IMR-90 (cell line): Measurements from ENCODE around the gene CDHR3. TPM values are rescaled to one million over a fixed set of nuclear protein-coding genes. Genes with fewer than 3 reads are reported as not detected.

ENCODE experiments used
- ATAC-seq: fragments of 200-7000 bp; cut with Tn5 transposase; 2 replicates; pipeline ENCODE4 v1.9.1; 2020; ENCODE audit warnings: low read depth, mild to moderate bottlenecking, moderate library complexity
- BruUV-seq: library from RNA; stranded (reverse); fragments of 400-500 nt; replicated peaks from 2 replicates; lab custom pipeline; 2021; lab: Mats Ljungman, UMichigan
- CTCF ChIA-PET: fragments of 300-600 bp; formaldehyde crosslinking; extraction: SDS; loops from one replicate; lab custom pipeline; 2021; ENCODE audit warnings: antibody characterized with exemption; lab: Yijun Ruan, JAX
- POLR2A ChIA-PET: fragments of 300-600 bp; sonication (Branson Sonifier 250); formaldehyde crosslinking; loops from one replicate; lab custom pipeline; 2022; ENCODE audit warnings: antibody characterized with exemption; ENCODE audit not compliant: unreplicated experiment; lab: Charles Lee
- DNase-seq: peaks from one replicate; pipeline ENCODE4 v3.0.0; 2013
- H2AFZ ChIP-seq: replicated peaks from 2 replicates; pipeline ENCODE3; 2013; ENCODE audit warnings: low read length, mild to moderate bottlenecking; ENCODE audit not compliant: poor library complexity
- H2AK5ac ChIP-seq: 2 replicates; pipeline ENCODE4 v1.6.1; 2013; ENCODE audit warnings: low read depth, low read length, inconsistent platforms
- H2AK9ac ChIP-seq: replicated peaks from 2 replicates; pipeline ENCODE3; 2013; ENCODE audit warnings: mild to moderate bottlenecking, low read depth, low read length, moderate library complexity; ENCODE audit not compliant: poor library complexity
- H2BK120ac ChIP-seq: 2 replicates; pipeline ENCODE4 v1.6.1; 2013; ENCODE audit warnings: low read depth, low read length, inconsistent platforms
- H2BK15ac ChIP-seq: 3 replicates; pipeline ENCODE4 v1.6.1; 2013; ENCODE audit warnings: low read depth, low read length, inconsistent platforms
- H2BK20ac ChIP-seq: 2 replicates; pipeline ENCODE4 v1.6.1; 2013; ENCODE audit warnings: low read depth, mild to moderate bottlenecking, inconsistent platforms, low read length, moderate library complexity
- H2BK5ac ChIP-seq: 2 replicates; pipeline ENCODE4 v1.6.1; 2013; ENCODE audit warnings: mild to moderate bottlenecking, low read depth, low read length, inconsistent platforms; ENCODE audit not compliant: poor library complexity, severe bottlenecking
- H3K14ac ChIP-seq: replicated peaks from 2 replicates; pipeline ENCODE4 v1.6.1; 2013; ENCODE audit warnings: low read depth, low read length, inconsistent platforms
- H3K18ac ChIP-seq: 2 replicates; pipeline ENCODE4 v1.6.1; 2013; ENCODE audit warnings: low read depth, low read length, control low read depth
- H3K23ac ChIP-seq: 2 replicates; pipeline ENCODE4 v1.6.1; 2013; ENCODE audit warnings: low read depth, low read length, inconsistent platforms
- H3K27ac ChIP-seq: 2 replicates; pipeline ENCODE4 v1.5.1; 2013; ENCODE audit warnings: mild to moderate bottlenecking, control low read depth, low read length; ENCODE audit not compliant: insufficient read depth
- H3K27me3 ChIP-seq: 2 replicates; pipeline ENCODE4 v1.6.1; 2013; ENCODE audit warnings: low read length; ENCODE audit not compliant: control insufficient read depth, insufficient read depth
- H3K36me3 ChIP-seq: 2 replicates; pipeline ENCODE4 v1.6.1; 2013; ENCODE audit warnings: low read length, mixed read lengths; ENCODE audit not compliant: control insufficient read depth, insufficient read depth
- H3K4ac ChIP-seq: 2 replicates; pipeline ENCODE4 v1.6.1; 2013; ENCODE audit warnings: low read depth, low read length, inconsistent platforms
- H3K4me1 ChIP-seq: 2 replicates; pipeline ENCODE4 v1.6.1; 2013; ENCODE audit warnings: low read length, mixed read lengths; ENCODE audit not compliant: control insufficient read depth, insufficient read depth
- H3K4me2 ChIP-seq: 2 replicates; pipeline ENCODE4 v1.6.1; 2013; ENCODE audit warnings: low read depth, mild to moderate bottlenecking, control low read depth, low read length, moderate library complexity
- H3K4me3 ChIP-seq: 2 replicates; pipeline ENCODE4 v1.5.1; 2013; ENCODE audit warnings: low read depth, mild to moderate bottlenecking, control low read depth, low read length, moderate library complexity; ENCODE audit not compliant: insufficient read depth
- H3K56ac ChIP-seq: 2 replicates; pipeline ENCODE4 v1.6.1; 2013; ENCODE audit warnings: low read length, inconsistent platforms; ENCODE audit not compliant: insufficient read depth; ENCODE audit errors: extremely low read depth
- H3K79me1 ChIP-seq, 2 experiments: 2 replicates each; pipeline ENCODE4 v1.6.1; 2013; ENCODE audit warnings: low read length in 2 of 2, inconsistent platforms in 1 of 2, low read depth in 1 of 2
- H3K9ac ChIP-seq: 2 replicates; pipeline ENCODE4 v1.6.1; 2013; ENCODE audit warnings: low read depth, low read length, control low read depth
- H3K9me1 ChIP-seq: 2 replicates; pipeline ENCODE4 v1.6.1; 2013; ENCODE audit warnings: low read length, inconsistent platforms; ENCODE audit not compliant: insufficient read depth
- H3K9me3 ChIP-seq: 2 replicates; pipeline ENCODE4 v1.6.1; 2013; ENCODE audit warnings: low read length; ENCODE audit not compliant: control insufficient read depth, insufficient read depth
- H4K20me1 ChIP-seq: 2 replicates; pipeline ENCODE4 v1.6.1; 2013; ENCODE audit warnings: low read length, inconsistent platforms; ENCODE audit not compliant: insufficient read depth
- H4K5ac ChIP-seq: 2 replicates; pipeline ENCODE4 v1.6.1; 2013; ENCODE audit warnings: mild to moderate bottlenecking, low read depth, low read length, control low read depth
- H4K8ac ChIP-seq, 2 experiments: 2 replicates each; pipeline ENCODE4 v1.6.1; 2013; ENCODE audit warnings: low read depth in 2 of 2, low read length in 2 of 2, control low read depth in 1 of 2, inconsistent platforms in 1 of 2
- H4K91ac ChIP-seq: 2 replicates; pipeline ENCODE4 v1.6.1; 2013; ENCODE audit warnings: low read depth, low read length, inconsistent platforms; ENCODE audit not compliant: insufficient read depth
- CEBPB ChIP-seq: IDR thresholded peaks from 2 replicates; pipeline ENCODE4 v1.6.1; 2012; ENCODE audit warnings: low read depth, low read length, improper control_type of control experiment
- MAFK ChIP-seq: IDR thresholded peaks from 2 replicates; pipeline ENCODE4 v1.6.1; 2012; ENCODE audit warnings: low read depth, low read length, improper control_type of control experiment
- MAZ ChIP-seq: IDR thresholded peaks from 2 replicates; pipeline ENCODE4 v1.6.1; 2012; ENCODE audit warnings: low read depth, mild to moderate bottlenecking, low read length, improper control_type of control experiment, moderate library complexity, borderline replicate concordance
- MXI1 ChIP-seq: IDR thresholded peaks from 2 replicates; pipeline ENCODE4 v1.6.1; 2012; ENCODE audit warnings: low read depth, mild to moderate bottlenecking, low read length, moderate library complexity, borderline replicate concordance
- NFE2L2 ChIP-seq: fragments of 150-350 bp; IDR thresholded peaks from 2 replicates; pipeline ENCODE4 v1.6.1; 2016; ENCODE audit warnings: low read depth, mild to moderate bottlenecking, low read length
- RCOR1 ChIP-seq: IDR thresholded peaks from 2 replicates; pipeline ENCODE4 v1.6.1; 2012; ENCODE audit warnings: mild to moderate bottlenecking, low read length, improper control_type of control experiment; ENCODE audit not compliant: insufficient replicate concordance
- RFX5 ChIP-seq: IDR thresholded peaks from 2 replicates; pipeline ENCODE4 v1.8.0; 2012; ENCODE audit warnings: low read depth, mild to moderate bottlenecking, low read length, moderate library complexity
- WGBS, 2 experiments: methylation state at CpG; one replicate each; pipeline versions ENCODE4 v1.1.5 to v1.1.7; 2013; ENCODE audit warnings: missing lambda C conversion rate in 2 of 2; ENCODE audit not compliant: insufficient read length in 1 of 2; ENCODE audit errors: extremely low coverage in 2 of 2; 5-methylcytosine and 5-hydroxymethylcytosine counted together
- dilution Hi-C: fragments of 300-500 bp; cut with HindIII; formaldehyde crosslinking; loops from one replicate; pipeline ENCODE4 v1.14.3; 2018; ENCODE audit warnings: low sequenced_read_pairs; ENCODE audit not compliant: unreplicated experiment
- in situ Hi-C: fragments of 300-500 bp; cut with MboI; formaldehyde crosslinking; loops from 3 replicates; pipeline ENCODE4 v1.14.3; 2019; ENCODE audit warnings: low sequenced_read_pairs, inconsistent platforms, mixed read lengths
- intact Hi-C: fragments of 100-400 bp; cut with micrococcal nuclease; formaldehyde crosslinking; loops from 2 replicates; pipeline ENCODE4 v1.10.0; 2022
- polyA plus RNA-seq, 3 experiments: library from polyadenylated mRNA; depleted of rRNA; stranded (reverse); fragments of >200 nt; gene quantifications; 2 replicates each; pipeline ENCODE4 v1.2.3, GENCODE V29; 2012; ENCODE audit warnings: low replicate concordance in 1 of 3
- total RNA-seq: library from RNA; depleted of rRNA; stranded (reverse); fragments of >200 nt; gene quantifications from 2 replicates; pipeline ENCODE4 v1.2.3, GENCODE V29; 2012
- TF ChIP-seq, protein P1 (sequence below): fragments of 150-350 bp; IDR thresholded peaks from 2 replicates; pipeline ENCODE4 v1.6.1; 2017; ENCODE audit warnings: mild to moderate bottlenecking, antibody characterized with exemption, low read length, low read depth
- TF ChIP-seq, protein P2 (sequence below): conservative IDR thresholded peaks from 2 replicates; pipeline ENCODE4 v1.5.1; 2012; ENCODE audit warnings: mild to moderate bottlenecking, low read depth, low read length, improper control_type of control experiment

Gene CDHR3
- total and polyA plus RNA-seq, 2 of the 4 experiments (the other 2 are of a cell fraction): 0.96 to 1.6 TPM

DNA sequence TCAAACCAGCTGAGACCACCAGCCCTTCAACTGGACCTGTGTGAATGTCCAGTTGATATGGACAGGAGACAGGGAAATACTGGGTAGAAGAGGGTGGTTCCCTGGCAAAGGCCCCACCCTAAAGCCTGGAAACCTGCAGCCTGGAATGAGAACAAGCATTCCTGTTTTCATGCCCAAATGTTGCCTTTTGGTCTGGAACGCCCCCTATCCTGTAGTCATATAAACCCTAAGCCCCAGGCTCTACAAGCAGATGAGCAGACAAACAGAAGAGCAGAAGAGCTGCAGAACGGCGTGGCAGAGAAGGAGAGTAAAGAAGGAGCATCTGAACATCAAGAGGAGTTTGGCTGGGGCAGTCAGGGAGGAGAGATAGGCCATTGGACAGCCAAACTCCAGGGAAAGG lies 110.6 kb downstream of the CDHR3 start:
- DNase-seq: no peak
- no peak overlapping the region for H3K14ac ChIP-seq
- no peak overlapping the region for H4K5ac ChIP-seq
- H3K4me3 ChIP-seq: no peak overlapping the region
- ChIA-PET POLR2A (no interaction called here), CTCF (interaction anchor here (1.3 kb wide), 1 partner anchor 81 kb away, joined by 5 read pairs; no protein-coding TSS in a partner anchor)
- no peak overlapping the region for H2BK20ac ChIP-seq
- no peak overlapping the region for H3K18ac ChIP-seq
- H3K9me3 ChIP-seq: no peaks in the 10 kb centered on the region
- dilution Hi-C loops (no loop called here), intact Hi-C loops (no loop called here), in situ Hi-C loops (no loop called here)
- no peak overlapping the region for H3K4me2 ChIP-seq
- no peak overlapping the region for H4K91ac ChIP-seq
- no peaks in the 10 kb centered on the region for H3K36me3 ChIP-seq
- H2AFZ ChIP-seq: no peak overlapping the region
- no peak overlapping the region for H2BK15ac ChIP-seq
- H4K20me1 ChIP-seq: no peaks in the 10 kb centered on the region
- no peak overlapping the region for H3K4ac ChIP-seq
- no peak overlapping the region for H3K23ac ChIP-seq
- no peaks in the 10 kb centered on the region; the same call in 1 of the 2 replicates for H3K9me1 ChIP-seq
- no peaks in the 10 kb centered on the region for H3K79me1 ChIP-seq
- H2AK9ac ChIP-seq: no peak overlapping the region
- H2BK5ac ChIP-seq: no peak overlapping the region
- peaks cover 9% of the 10 kb centered on the region for H3K27me3 ChIP-seq
- no peak overlapping the region for H4K8ac ChIP-seq
- no peak for ATAC-seq
- H3K27ac ChIP-seq: no peak overlapping the region
- no peak overlapping the region for H2AK5ac ChIP-seq
- H3K4me1 ChIP-seq: no peaks in the 10 kb centered on the region
- no peak overlapping the region for H3K9ac ChIP-seq
- no TSS peak for BruUV-seq
- 100% methylated on average over 2 of the region's 3 CpGs; no CpG with 5 or more reads in 1 of the 2 experiments for WGBS, 2 experiments
- TF ChIP-seq MAFK (no peak), NFE2L2 (no peak), CEBPB (no peak), MAZ (no peak), RFX5 (no peak), RCOR1 (no peak), MXI1 (no peak)
- TF ChIP-seq, protein P1, sequence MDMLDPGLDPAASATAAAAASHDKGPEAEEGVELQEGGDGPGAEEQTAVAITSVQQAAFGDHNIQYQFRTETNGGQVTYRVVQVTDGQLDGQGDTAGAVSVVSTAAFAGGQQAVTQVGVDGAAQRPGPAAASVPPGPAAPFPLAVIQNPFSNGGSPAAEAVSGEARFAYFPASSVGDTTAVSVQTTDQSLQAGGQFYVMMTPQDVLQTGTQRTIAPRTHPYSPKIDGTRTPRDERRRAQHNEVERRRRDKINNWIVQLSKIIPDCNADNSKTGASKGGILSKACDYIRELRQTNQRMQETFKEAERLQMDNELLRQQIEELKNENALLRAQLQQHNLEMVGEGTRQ: no peak
- TF ChIP-seq, protein P2, sequence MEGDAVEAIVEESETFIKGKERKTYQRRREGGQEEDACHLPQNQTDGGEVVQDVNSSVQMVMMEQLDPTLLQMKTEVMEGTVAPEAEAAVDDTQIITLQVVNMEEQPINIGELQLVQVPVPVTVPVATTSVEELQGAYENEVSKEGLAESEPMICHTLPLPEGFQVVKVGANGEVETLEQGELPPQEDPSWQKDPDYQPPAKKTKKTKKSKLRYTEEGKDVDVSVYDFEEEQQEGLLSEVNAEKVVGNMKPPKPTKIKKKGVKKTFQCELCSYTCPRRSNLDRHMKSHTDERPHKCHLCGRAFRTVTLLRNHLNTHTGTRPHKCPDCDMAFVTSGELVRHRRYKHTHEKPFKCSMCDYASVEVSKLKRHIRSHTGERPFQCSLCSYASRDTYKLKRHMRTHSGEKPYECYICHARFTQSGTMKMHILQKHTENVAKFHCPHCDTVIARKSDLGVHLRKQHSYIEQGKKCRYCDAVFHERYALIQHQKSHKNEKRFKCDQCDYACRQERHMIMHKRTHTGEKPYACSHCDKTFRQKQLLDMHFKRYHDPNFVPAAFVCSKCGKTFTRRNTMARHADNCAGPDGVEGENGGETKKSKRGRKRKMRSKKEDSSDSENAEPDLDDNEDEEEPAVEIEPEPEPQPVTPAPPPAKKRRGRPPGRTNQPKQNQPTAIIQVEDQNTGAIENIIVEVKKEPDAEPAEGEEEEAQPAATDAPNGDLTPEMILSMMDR: no peak
- H3K56ac ChIP-seq: no peak overlapping the region
- no peak overlapping the region for H2BK120ac ChIP-seq
